Dendritic cell treated with granulocyte-macrophage colony-stimulating factor and Interleukin-4, amounts not matched to agents 40 ng/mL and 50 ng/mL, for 4 days (primary cell): ENCODE data around the gene CDCA5.

Source experiments
- H3K27ac Mint-ChIP-seq: one replicate; pipeline ENCODE4 v1.8.0; 2022; ENCODE audit warnings: mild to moderate bottlenecking, mixed read lengths
- H3K27me3 Mint-ChIP-seq: one replicate; pipeline ENCODE4 v1.8.0; 2022; ENCODE audit warnings: mild to moderate bottlenecking, mixed read lengths
- H3K36me3 Mint-ChIP-seq: one replicate; pipeline ENCODE4 v1.8.0; 2022; ENCODE audit warnings: low read depth, mixed read lengths
- H3K4me1 Mint-ChIP-seq: one replicate; pipeline ENCODE4 v1.8.0; 2022; ENCODE audit warnings: low read depth, mixed read lengths
- H3K4me3 Mint-ChIP-seq: one replicate; pipeline ENCODE4 v1.8.0; 2022; ENCODE audit warnings: mild to moderate bottlenecking, moderate library complexity, mixed read lengths
- H3K9me3 Mint-ChIP-seq: one replicate; pipeline ENCODE4 v1.8.0; 2022; ENCODE audit warnings: mixed read lengths
- intact Hi-C: fragments of 100-400 bp; cut with micrococcal nuclease; formaldehyde crosslinking; loops from one replicate; pipeline ENCODE4 v1.15.0; 2022

CDCA5 gene

GRCh38 chr11:65045728-65046127 lies 38.1 kb downstream of the CDCA5 start:
- intact Hi-C loops = no loop called here
- H3K9me3 Mint-ChIP-seq = no peaks in the 10 kb centered on the region

GRCh38 chr11:65045061-65045460 lies 38.8 kb downstream of the CDCA5 start:
- Mint-ChIP-seq H3K4me1 (peaks cover 68% of the 10 kb centered on the region), H3K27me3 (peaks cover 13% of the 10 kb centered on the region), H3K4me3 (no peak overlapping the region), H3K9me3 (no peaks in the 10 kb centered on the region), H3K27ac (no peak overlapping the region), H3K36me3 (peaks cover 30% of the 10 kb centered on the region)
- intact Hi-C loops = no loop called here

More at GRCh38 chr11:65045728-65046127, 38.1 kb downstream of the CDCA5 start:
- peaks cover 13% of the 10 kb centered on the region for H3K27me3 Mint-ChIP-seq
- peaks cover 67% of the 10 kb centered on the region for H3K4me1 Mint-ChIP-seq
- H3K36me3 Mint-ChIP-seq = peaks cover 27% of the 10 kb centered on the region
- H3K4me3 Mint-ChIP-seq = no peak overlapping the region
- no peak overlapping the region for H3K27ac Mint-ChIP-seq

- Mint-ChIP-seq H3K4me1 (peaks cover 74% of the 10 kb centered on the region), H3K36me3 (peaks cover 37% of the 10 kb centered on the region), H3K4me3 (peak overlapping the region; percentile 11), H3K27ac (peak overlapping the region; percentile 74), H3K27me3 (peaks cover 14% of the 10 kb centered on the region), H3K9me3 (no peaks in the 10 kb centered on the region)
- intact Hi-C loops = loop anchor here (5.0 kb wide), 1 partner anchor 38 kb away; the partner anchor contains the start of genes CDCA5 and ZFPL1
Observed at GRCh38 chr11:65043881-65044501, 39.8 kb downstream of the CDCA5 start.

GRCh38 chr11:65042891-65043290 lies 40.9 kb downstream of the CDCA5 start:
- Mint-ChIP-seq H3K4me3 (peak overlapping the region; percentile 80), H3K4me1 (peaks cover 77% of the 10 kb centered on the region), H3K36me3 (peaks cover 47% of the 10 kb centered on the region), H3K27ac (peak overlapping the region; percentile 74), H3K9me3 (no peaks in the 10 kb centered on the region), H3K27me3 (peaks cover 9% of the 10 kb centered on the region)
- intact Hi-C loops = loop anchor here (5.0 kb wide), 1 partner anchor 39 kb away; the partner anchor contains the start of genes CDCA5 and ZFPL1

- peak within 1 kb of the TSS; percentile 94 for H3K27ac Mint-ChIP-seq
- intact Hi-C loops = loop anchor here (1.0 to 5.0 kb wide), 2 partner anchors 14 to 41 kb away; partner anchors contain the start of genes CDCA5, SNX15 and ZFPL1
- H3K36me3 Mint-ChIP-seq = peaks cover 63% of the 10 kb centered on the region
- H3K4me1 Mint-ChIP-seq = peaks cover 59% of the 10 kb centered on the region
- no peaks in the 10 kb centered on the region for H3K9me3 Mint-ChIP-seq
- H3K4me3 Mint-ChIP-seq = peak within 1 kb of the TSS; percentile 80
- peaks cover 1% of the 10 kb centered on the region for H3K27me3 Mint-ChIP-seq
Observed at GRCh38 chr11:65040847-65041622, 42.8 kb downstream of the CDCA5 start, which contains the start of gene SAC3D1. Gene SAC3D1 (plus strand): TSS chr11:65041210. CDS start chr11:65041293, 83 bp downstream.

- peaks cover 1% of the 10 kb centered on the region for H3K27me3 Mint-ChIP-seq
- intact Hi-C loops = loop anchor here (1.0 to 5.0 kb wide), 2 partner anchors 13 to 42 kb away; partner anchors contain the start of genes CDCA5, SNX15 and ZFPL1
- H3K36me3 Mint-ChIP-seq = peaks cover 63% of the 10 kb centered on the region
- H3K9me3 Mint-ChIP-seq = no peaks in the 10 kb centered on the region
- H3K4me3 Mint-ChIP-seq = peak overlapping the region; percentile 80
- H3K27ac Mint-ChIP-seq = peak overlapping the region; percentile 94
- H3K4me1 Mint-ChIP-seq = peaks cover 53% of the 10 kb centered on the region
Observed at GRCh38 chr11:65040520-65040846, 43.4 kb downstream of the CDCA5 start.

GRCh38 chr11:65036931-65037330 lies 46.9 kb downstream of the CDCA5 start:
- Mint-ChIP-seq H3K27me3 (peaks cover 1% of the 10 kb centered on the region), H3K4me3 (no peak overlapping the region), H3K27ac (no peak overlapping the region), H3K36me3 (peaks cover 80% of the 10 kb centered on the region), H3K4me1 (peaks cover 18% of the 10 kb centered on the region), H3K9me3 (no peaks in the 10 kb centered on the region)
- intact Hi-C loops = no loop called here

GRCh38 chr11:65035579-65035978 lies 48.3 kb downstream of the CDCA5 start:
- Mint-ChIP-seq H3K36me3 (peaks cover 86% of the 10 kb centered on the region), H3K4me1 (peaks cover 20% of the 10 kb centered on the region), H3K27ac (no peak overlapping the region), H3K27me3 (peaks cover 1% of the 10 kb centered on the region), H3K4me3 (no peak overlapping the region), H3K9me3 (no peaks in the 10 kb centered on the region)
- intact Hi-C loops = no loop called here

- intact Hi-C loops = no loop called here
- Mint-ChIP-seq H3K36me3 (peaks cover 78% of the 10 kb centered on the region), H3K27me3 (no peaks in the 10 kb centered on the region), H3K4me3 (no peak overlapping the region), H3K27ac (no peak overlapping the region), H3K9me3 (no peaks in the 10 kb centered on the region), H3K4me1 (peaks cover 13% of the 10 kb centered on the region)
Observed at GRCh38 chr11:65034423-65034822, 49.4 kb downstream of the CDCA5 start.

- H3K9me3 Mint-ChIP-seq = no peaks in the 10 kb centered on the region
- H3K27me3 Mint-ChIP-seq = no peaks in the 10 kb centered on the region
- peaks cover 21% of the 10 kb centered on the region for H3K4me1 Mint-ChIP-seq
- no peak overlapping the region for H3K4me3 Mint-ChIP-seq
- H3K27ac Mint-ChIP-seq = no peak overlapping the region
- intact Hi-C loops = no loop called here
- peaks cover 67% of the 10 kb centered on the region for H3K36me3 Mint-ChIP-seq
Observed at GRCh38 chr11:65032216-65032615, 51.6 kb downstream of the CDCA5 start.
